NT2/D1 (cell line): ENCODE measurements around the gene KLHL29.

ENCODE experiments used
- DNase-seq: peaks from one replicate; pipeline ENCODE4 v3.0.0-alpha.2; 2011; ENCODE audit warnings: low read depth, low spot score
- H3K27me3 ChIP-seq: 2 replicates; pipeline ENCODE4 v1.6.0; 2011; ENCODE audit warnings: mild to moderate bottlenecking; ENCODE audit not compliant: insufficient read length, insufficient read depth
- H3K36me3 ChIP-seq: 2 replicates; pipeline ENCODE4 v1.6.1; 2011; ENCODE audit warnings: mild to moderate bottlenecking, low read length, mixed read lengths; ENCODE audit not compliant: insufficient read depth, insufficient read length
- H3K4me1 ChIP-seq: 2 replicates; pipeline ENCODE4 v1.5.1; 2011; ENCODE audit not compliant: insufficient read depth, insufficient read length
- H3K4me3 ChIP-seq: 2 replicates; pipeline ENCODE4 v1.5.1; 2011; ENCODE audit warnings: low read depth; ENCODE audit not compliant: insufficient read length
- H3K9ac ChIP-seq: 2 replicates; pipeline ENCODE4 v1.6.0; 2011; ENCODE audit warnings: low read depth; ENCODE audit not compliant: insufficient read length
- H3K9me3 ChIP-seq: 2 replicates; pipeline ENCODE4 v1.5.1; 2011; ENCODE audit warnings: mild to moderate bottlenecking, low read length; ENCODE audit not compliant: insufficient read depth
- SUZ12 ChIP-seq: IDR thresholded peaks from 2 replicates; pipeline ENCODE4 v1.6.1; 2011; ENCODE audit not compliant: insufficient read length, insufficient read depth; ENCODE audit errors: extremely low read depth
- YY1 ChIP-seq: IDR thresholded peaks from 2 replicates; pipeline ENCODE4 v1.6.1; 2011; ENCODE audit not compliant: insufficient read length, insufficient read depth
- ZNF274 ChIP-seq: IDR thresholded peaks from 2 replicates; pipeline ENCODE4 v1.6.1; 2011; ENCODE audit warnings: mild to moderate bottlenecking, low read depth, low read length

Gene KLHL29

DNA sequence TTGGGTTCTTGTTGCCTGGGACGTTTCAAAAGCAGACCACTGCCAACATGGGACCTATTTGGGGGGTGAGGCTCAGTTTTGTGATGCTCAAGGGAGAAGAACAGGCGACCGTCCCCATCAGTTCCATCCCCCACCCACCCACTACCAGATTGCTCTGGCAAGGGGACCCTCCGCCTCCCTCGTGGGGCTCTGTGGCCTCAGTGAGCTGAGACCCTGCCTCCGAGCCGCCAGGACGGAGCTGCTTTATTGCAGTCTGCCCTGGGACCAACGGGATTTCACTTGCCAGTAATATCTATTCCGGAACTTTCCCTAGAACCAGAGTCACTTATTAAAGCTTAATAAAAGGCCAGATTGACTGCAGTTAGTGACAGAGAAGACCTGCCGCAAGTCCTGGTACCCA is 146.3 kb downstream of the KLHL29 start:
- H3K4me3 ChIP-seq: no peak overlapping the region
- peaks cover 7% of the 10 kb centered on the region for H3K4me1 ChIP-seq
- DNase-seq: no peak
- H3K9ac ChIP-seq: no peak overlapping the region
- TF ChIP-seq ZNF274 (no peak), SUZ12 (no peak), YY1 (no peak)
- H3K27me3 ChIP-seq: no peaks in the 10 kb centered on the region
- H3K36me3 ChIP-seq: no peaks in the 10 kb centered on the region
- no peaks in the 10 kb centered on the region for H3K9me3 ChIP-seq

DNA sequence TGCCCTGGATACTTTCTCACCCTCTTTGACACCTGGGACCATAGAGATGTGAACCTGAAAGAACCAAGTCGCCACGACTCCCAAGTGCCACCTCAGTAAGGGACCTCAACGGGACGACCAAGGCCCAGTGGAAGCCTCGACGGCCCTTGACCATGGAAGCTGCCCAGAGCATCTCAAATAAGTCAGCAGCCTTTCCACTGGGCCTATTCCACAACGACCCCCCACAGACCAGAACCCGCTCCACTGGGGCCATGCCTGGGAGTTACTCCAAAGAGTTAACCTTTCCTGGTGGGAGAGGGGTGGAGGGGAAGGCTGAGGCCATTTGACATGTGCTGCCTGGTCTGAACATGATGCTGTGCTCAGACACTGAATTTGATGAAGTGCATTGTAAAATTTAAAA is 146.9 kb downstream of the KLHL29 start:
- H3K4me1 ChIP-seq: peaks cover 7% of the 10 kb centered on the region
- TF ChIP-seq ZNF274: no peak
- no peak overlapping the region for H3K9ac ChIP-seq
- no peak overlapping the region for H3K4me3 ChIP-seq
- H3K9me3 ChIP-seq: no peaks in the 10 kb centered on the region
- no peaks in the 10 kb centered on the region for H3K36me3 ChIP-seq
- no peaks in the 10 kb centered on the region for H3K27me3 ChIP-seq
- no peak for DNase-seq

DNA sequence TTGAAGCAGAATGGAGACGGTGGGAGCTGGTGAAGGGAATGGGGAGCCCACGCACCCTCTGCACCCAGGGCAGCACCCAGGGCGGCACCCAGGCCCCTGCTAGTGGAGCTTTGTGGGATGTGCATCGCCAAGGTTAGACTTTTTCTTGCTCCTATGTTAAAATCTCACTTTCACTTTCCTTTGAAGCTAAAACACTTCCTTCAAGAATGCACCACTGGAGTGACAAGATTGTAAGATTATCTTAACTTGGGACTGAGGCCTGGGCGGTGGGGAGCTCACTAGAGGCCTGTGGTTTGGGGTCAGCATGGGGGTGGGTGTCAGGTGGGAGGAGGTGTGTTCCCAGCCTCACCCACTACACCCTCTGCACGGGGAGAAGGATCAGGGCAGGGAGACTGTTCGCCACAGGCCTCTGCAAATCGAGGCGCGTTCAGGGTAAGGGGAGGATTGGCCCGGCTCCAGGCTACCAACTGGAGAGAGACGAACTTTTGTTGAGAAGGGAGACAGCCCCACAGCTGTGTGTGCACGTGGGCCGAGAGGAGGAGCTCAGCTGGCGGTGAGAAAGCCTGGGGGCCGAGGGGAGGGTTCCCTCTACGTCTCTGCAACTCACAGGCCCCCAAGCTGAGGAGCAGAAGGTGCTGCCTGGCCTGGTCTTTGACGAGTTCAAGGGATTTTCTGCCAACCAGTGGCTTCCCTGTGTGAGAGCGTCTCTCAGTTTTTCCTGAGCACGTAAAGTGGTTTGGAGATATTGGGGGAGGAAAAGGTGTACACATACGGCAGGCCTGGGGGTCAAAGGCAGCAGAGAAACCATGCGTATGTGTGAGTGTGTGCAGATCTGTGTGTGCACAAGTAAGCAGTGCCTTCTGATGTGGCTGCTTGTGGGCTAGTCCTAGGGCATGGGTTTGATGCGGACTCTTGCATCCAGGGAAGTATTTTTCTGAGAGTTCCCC is 147.7 kb downstream of the KLHL29 start:
- DNase-seq: no peak
- TF ChIP-seq YY1 (no peak), SUZ12 (no peak), ZNF274 (no peak)
- Histone ChIP-seq H3K27me3 (no peaks in the 10 kb centered on the region), H3K36me3 (no peaks in the 10 kb centered on the region), H3K4me3 (no peak overlapping the region), H3K4me1 (peaks cover 6% of the 10 kb centered on the region), H3K9ac (no peak overlapping the region), H3K9me3 (no peaks in the 10 kb centered on the region)

DNA sequence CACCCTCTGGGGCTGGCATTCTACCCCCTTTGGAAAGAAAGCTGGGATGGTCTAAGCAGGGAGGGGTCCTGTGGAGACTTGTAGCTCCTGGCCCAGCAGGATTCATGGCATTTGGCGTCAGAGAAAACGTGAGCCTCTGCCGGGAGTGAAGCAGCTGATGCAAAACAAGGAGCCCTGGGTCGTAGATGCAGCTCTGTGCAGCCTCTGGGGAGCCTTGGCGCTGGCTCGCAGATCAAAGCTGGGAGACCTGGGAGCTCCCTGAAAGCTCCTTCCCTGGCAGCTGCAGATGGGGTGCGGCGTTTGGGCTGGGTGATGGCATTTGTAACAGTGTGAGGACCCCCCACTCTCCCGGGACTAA is 148.3 kb downstream of the KLHL29 start:
- Histone ChIP-seq H3K36me3 (no peaks in the 10 kb centered on the region), H3K4me3 (no peak overlapping the region), H3K9ac (no peak overlapping the region), H3K27me3 (no peaks in the 10 kb centered on the region), H3K4me1 (peaks cover 6% of the 10 kb centered on the region), H3K9me3 (no peaks in the 10 kb centered on the region)
- DNase-seq: peak; percentile 28
- TF ChIP-seq ZNF274 (no peak), YY1 (no peak), SUZ12 (no peak)

DNA sequence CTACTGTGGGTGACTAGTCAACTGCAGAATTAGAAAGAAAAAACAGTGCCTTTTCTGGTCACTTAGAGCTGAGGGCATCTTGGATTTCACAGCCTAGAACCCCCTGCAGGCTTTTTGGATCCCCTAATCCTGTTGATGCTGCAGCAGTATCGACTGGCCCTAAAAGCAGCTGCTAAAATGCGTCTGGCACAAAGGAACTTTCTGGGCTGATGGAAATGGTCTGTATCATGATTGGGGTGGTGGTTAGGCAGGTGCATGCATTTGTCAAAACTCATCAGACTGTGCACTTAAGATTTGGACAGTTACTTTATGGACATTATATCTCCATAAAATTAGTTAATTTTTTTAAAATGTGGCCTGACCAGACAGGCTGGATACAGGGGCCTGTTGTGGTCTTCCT is 149.8 kb downstream of the KLHL29 start:
- H3K9ac ChIP-seq: no peak overlapping the region
- no peak for DNase-seq
- H3K36me3 ChIP-seq: no peaks in the 10 kb centered on the region
- H3K27me3 ChIP-seq: no peaks in the 10 kb centered on the region
- TF ChIP-seq SUZ12 (no peak), YY1 (no peak), ZNF274 (no peak)
- no peak overlapping the region for H3K4me3 ChIP-seq
- H3K4me1 ChIP-seq: peaks cover 7% of the 10 kb centered on the region
- H3K9me3 ChIP-seq: no peaks in the 10 kb centered on the region

DNA sequence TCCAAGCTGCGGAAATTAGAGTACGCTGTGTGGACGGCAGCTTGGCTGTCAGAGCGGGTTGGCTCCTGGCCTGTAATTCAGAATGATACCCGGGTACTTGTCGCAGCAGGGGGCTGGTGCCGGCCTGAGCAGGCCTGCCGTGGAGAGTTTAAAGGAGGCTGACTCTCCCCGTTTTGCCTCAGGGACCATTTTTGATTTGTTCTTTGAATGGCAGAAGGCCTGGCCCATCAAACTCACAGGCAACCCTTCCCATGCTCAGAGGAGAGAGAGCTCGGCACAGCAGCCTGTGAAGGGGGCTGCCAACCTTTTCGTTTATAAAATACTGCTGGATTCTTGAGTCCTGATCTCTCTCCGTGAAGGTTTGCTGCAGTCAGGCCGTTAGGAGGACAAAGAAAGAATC is 151.3 kb downstream of the KLHL29 start:
- no peak overlapping the region for H3K4me3 ChIP-seq
- no peak for TF ChIP-seq ZNF274
- no peak for TF ChIP-seq SUZ12
- TF ChIP-seq YY1: no peak
- no peaks in the 10 kb centered on the region for H3K9me3 ChIP-seq
- H3K4me1 ChIP-seq: peaks cover 8% of the 10 kb centered on the region
- no peaks in the 10 kb centered on the region for H3K27me3 ChIP-seq
- no peaks in the 10 kb centered on the region for H3K36me3 ChIP-seq
- DNase-seq: no peak
- H3K9ac ChIP-seq: no peak overlapping the region

DNA sequence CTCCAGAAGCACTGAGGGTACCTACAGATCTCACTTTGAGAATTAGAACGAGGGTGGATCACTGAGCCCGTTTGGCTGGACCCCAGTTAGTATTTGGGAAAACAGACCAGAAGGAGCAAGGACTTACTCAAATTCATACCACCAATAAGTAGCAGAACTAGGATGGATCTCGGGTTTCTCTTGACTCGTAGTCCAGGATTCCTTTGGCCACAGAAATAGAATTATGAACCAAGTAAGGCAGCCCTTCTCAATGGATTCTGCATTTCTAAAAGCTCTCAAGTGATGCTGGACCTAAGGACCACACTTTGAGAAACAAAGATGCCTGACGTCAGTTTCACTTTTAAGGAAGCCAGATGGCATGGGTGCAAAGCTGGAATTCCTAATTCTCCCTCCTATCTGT is 153.0 kb downstream of the KLHL29 start:
- peaks cover 13% of the 10 kb centered on the region for H3K4me1 ChIP-seq
- no peaks in the 10 kb centered on the region for H3K36me3 ChIP-seq
- H3K4me3 ChIP-seq: no peak overlapping the region
- no peak for DNase-seq
- H3K9me3 ChIP-seq: no peaks in the 10 kb centered on the region
- H3K27me3 ChIP-seq: no peaks in the 10 kb centered on the region
- TF ChIP-seq SUZ12 (no peak), YY1 (no peak), ZNF274 (no peak)
- H3K9ac ChIP-seq: no peak overlapping the region
